Spleen (tissue), 11 donors: ENCODE data around the gene CLDN6. TPM values are rescaled to one million over a fixed set of nuclear protein-coding genes. Genes with fewer than 3 reads are reported as not detected.

ENCODE experiments used
- DNase-seq: peaks from one replicate; pipeline ENCODE4 v3.0.0-alpha.2; 2020
- H3K27ac ChIP-seq, 8 donors: fragments of 200-600 bp; sonication (generic) in 7 of 8; 1 replicate in 4 of 8; 2 replicates in 4 of 8; pipeline versions ENCODE4 v1.5.0 to v1.8.0; 2016 to 2021; ENCODE audit warnings: inconsistent platforms in 4 of 8, mild to moderate bottlenecking in 4 of 8, moderate library complexity in 1 of 8
- H3K27me3 ChIP-seq, 7 donors: fragments of 200-600 bp; sonication (generic) in 6 of 7; replicated peaks in 1 of 7; 1 replicate in 4 of 7; 2 replicates in 3 of 7; pipeline versions ENCODE4 v1.5.0 to v1.8.0; 2016 to 2021; ENCODE audit warnings: inconsistent platforms in 3 of 7, mild to moderate bottlenecking in 1 of 7
- H3K36me3 ChIP-seq, 6 donors: fragments of 200-600 bp; sonication (generic) in 5 of 6; 1 replicate in 4 of 6; 2 replicates in 2 of 6; pipeline versions ENCODE4 v1.5.0 to v1.8.0; 2016 to 2021; ENCODE audit warnings: inconsistent platforms in 2 of 6
- H3K4me1 ChIP-seq, 6 donors: fragments of 200-600 bp; sonication (generic) in 5 of 6; 1 replicate in 3 of 6; 2 replicates in 3 of 6; pipeline versions ENCODE4 v1.5.0 to v1.8.0; 2016 to 2021; ENCODE audit warnings: inconsistent platforms in 3 of 6
- H3K4me3 ChIP-seq, 8 donors: fragments of 200-600 bp; sonication (generic) in 7 of 8; 1 replicate in 4 of 8; 2 replicates in 4 of 8; pipeline versions ENCODE4 v1.5.0 to v1.8.0; 2016 to 2021; ENCODE audit warnings: inconsistent platforms in 4 of 8, mild to moderate bottlenecking in 4 of 8, moderate library complexity in 2 of 8
- H3K9me3 ChIP-seq, 8 donors: fragments of 200-600 bp; sonication (generic) in 7 of 8; 1 replicate in 4 of 8; 2 replicates in 4 of 8; pipeline versions ENCODE4 v1.5.0 to v1.8.0; 2016 to 2021; ENCODE audit warnings: inconsistent platforms in 4 of 8
- POLR2A ChIP-seq, 3 donors: fragments of 450-650 bp; IDR thresholded peaks; one replicate each; pipeline ENCODE4 v1.5.1; 2017; ENCODE audit warnings: antibody characterized with exemption in 3 of 3, mild to moderate bottlenecking in 1 of 3
- POLR2AphosphoS5 ChIP-seq, 3 donors: sonication (generic); formaldehyde crosslinking; IDR thresholded peaks; one replicate each; pipeline ENCODE4 v1.5.1; 2017; ENCODE audit warnings: antibody characterized with exemption in 3 of 3
- WGBS, 5 donors: extraction: QIAGEN DNeasy Blood & Tissue Kit in 3 of 5; methylation state at CpG; one replicate each; pipeline versions ENCODE4 v1.1.5 to v1.1.7; 2013 to 2018; 5-methylcytosine and 5-hydroxymethylcytosine counted together
- intact Hi-C: fragments of 100-400 bp; cut with DNase I; formaldehyde crosslinking; loops from one replicate; pipeline ENCODE4 v1.15.0; 2023; ENCODE audit warnings: low total_unique reads
- polyA plus RNA-seq, 3 donors: library from polyadenylated mRNA; stranded (reverse); fragments of 200-250 nt; gene quantifications; one replicate each; pipeline ENCODE4 v1.2.1, GENCODE V29; 2013
- total RNA-seq, 7 donors: library from RNA; depleted of rRNA in 3 of 7; stranded (reverse); fragments of >200 nt in 3 of 7; fragmentation: NEBNext Ultra II Directional in 4 of 7; extraction: Animal tissue kit (Norgen Biotek cat#: 25700) in 4 of 7; gene quantifications; one replicate each; pipeline versions ENCODE4 v1.1.0 to v1.2.1, GENCODE V29; 2016 to 2021
- TF ChIP-seq, protein P1 (sequence below), 11 experiments: fragments of 200-600 bp in 7 of 11; fragments of 450-650 bp in 4 of 11; sonication (generic) in 4 of 11; IDR thresholded peaks in 8 of 11; conservative IDR thresholded peaks in 3 of 11; 1 replicate in 7 of 11; 2 replicates in 4 of 11; pipeline versions ENCODE4 v1.4.0 to v1.8.0; 2016 to 2021; ENCODE audit warnings: antibody characterized with exemption in 11 of 11, inconsistent platforms in 4 of 11, mild to moderate bottlenecking in 1 of 11
- donor health status: healthy with polysubstance abuse.
- donor health status: DM: no; HTN: no; CAD: no; lungs with moderate emphysema.
- donor health status: DM: no; HTN: no; CAD: no.
- donor health status: Bipolar disorder and iron deficiency.
- donor health status: healthy.
- donor health status: DM: no; HTN: no; CAD: no.
- donor health status: DM: yes; HTN: yes; CAD: no.

The CLDN6 gene
- total and polyA plus RNA-seq, 10 donors: not detected

GRCh38 chr16:2976201-2976600 lies 41.8 kb downstream of the CLDN6 start:
- H3K9me3 ChIP-seq: no peaks in the 10 kb centered on the region
- DNase-seq: no peak
- no peak overlapping the region for H3K4me3 ChIP-seq
- 89 to 94% (median 93%) methylated on average over 7 of the region's 7 CpGs for WGBS, 5 donors
- H3K27ac ChIP-seq: no peak overlapping the region
- no peak for TF ChIP-seq POLR2A (IDR thresholded peaks at IDR 0.05)
- TF ChIP-seq, protein P1, sequence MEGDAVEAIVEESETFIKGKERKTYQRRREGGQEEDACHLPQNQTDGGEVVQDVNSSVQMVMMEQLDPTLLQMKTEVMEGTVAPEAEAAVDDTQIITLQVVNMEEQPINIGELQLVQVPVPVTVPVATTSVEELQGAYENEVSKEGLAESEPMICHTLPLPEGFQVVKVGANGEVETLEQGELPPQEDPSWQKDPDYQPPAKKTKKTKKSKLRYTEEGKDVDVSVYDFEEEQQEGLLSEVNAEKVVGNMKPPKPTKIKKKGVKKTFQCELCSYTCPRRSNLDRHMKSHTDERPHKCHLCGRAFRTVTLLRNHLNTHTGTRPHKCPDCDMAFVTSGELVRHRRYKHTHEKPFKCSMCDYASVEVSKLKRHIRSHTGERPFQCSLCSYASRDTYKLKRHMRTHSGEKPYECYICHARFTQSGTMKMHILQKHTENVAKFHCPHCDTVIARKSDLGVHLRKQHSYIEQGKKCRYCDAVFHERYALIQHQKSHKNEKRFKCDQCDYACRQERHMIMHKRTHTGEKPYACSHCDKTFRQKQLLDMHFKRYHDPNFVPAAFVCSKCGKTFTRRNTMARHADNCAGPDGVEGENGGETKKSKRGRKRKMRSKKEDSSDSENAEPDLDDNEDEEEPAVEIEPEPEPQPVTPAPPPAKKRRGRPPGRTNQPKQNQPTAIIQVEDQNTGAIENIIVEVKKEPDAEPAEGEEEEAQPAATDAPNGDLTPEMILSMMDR (IDR thresholded peaks at IDR 0.05 in 8 of 11, conservative IDR thresholded peaks at IDR 0.05 in 3 of 11): no peak
- TF ChIP-seq POLR2AphosphoS5 (IDR thresholded peaks at IDR 0.05): no peak
- H3K27me3 ChIP-seq: peaks cover 0 to 13% (median 5%) of the 10 kb centered on the region in 7 donors
- H3K4me1 ChIP-seq: peaks cover 5 to 29% (median 19%) of the 10 kb centered on the region in 6 donors
- intact Hi-C loops: no loop called here
- H3K36me3 ChIP-seq: peaks cover 0 to 65% (median 0%) of the 10 kb centered on the region in 6 donors

DNA sequence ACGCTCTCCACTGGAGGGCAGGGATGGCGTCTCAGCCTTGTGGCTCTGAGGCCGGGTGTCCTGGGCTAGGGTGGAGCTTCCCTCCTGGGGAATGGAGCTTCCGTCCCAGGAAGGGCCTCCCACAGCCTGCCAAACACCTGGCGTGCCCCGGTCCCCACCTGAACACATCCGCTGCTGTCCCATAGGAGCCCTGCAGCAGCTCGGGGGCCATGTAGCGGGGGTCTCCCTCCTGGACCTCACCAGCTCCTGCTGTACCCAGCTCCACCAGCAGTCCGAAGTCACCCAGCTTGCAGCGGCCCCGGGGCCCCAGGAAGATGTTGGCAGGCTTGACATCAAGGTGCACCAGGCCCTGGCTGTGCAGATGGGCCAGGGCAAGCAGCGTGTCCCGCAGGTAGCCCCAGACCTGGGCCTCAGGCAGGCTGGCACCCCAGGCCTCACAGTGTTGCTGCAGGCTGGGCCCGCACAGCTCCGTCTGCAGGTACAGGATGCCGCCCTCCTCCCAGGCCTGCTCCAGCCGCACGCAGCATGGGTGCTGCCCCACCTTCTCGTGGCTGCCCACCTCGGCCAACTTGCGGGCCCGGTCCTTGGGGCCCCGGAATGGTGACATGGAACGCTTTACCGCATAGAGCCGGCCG lies 42.7 kb downstream of the CLDN6 start:
- Histone ChIP-seq H3K4me1 (peaks cover 2 to 30% (median 20%) of the 10 kb centered on the region in 6 donors), H3K27me3 (peaks cover 0 to 16% (median 5%) of the 10 kb centered on the region in 7 donors), H3K36me3 (peaks cover 0 to 65% (median 0%) of the 10 kb centered on the region in 6 donors), H3K4me3 (no peak overlapping the region), H3K9me3 (no peaks in the 10 kb centered on the region), H3K27ac (no peak overlapping the region)
- WGBS, 5 donors: 94 to 97% (median 96%) methylated on average over 11 to 28 of the region's 28 CpGs
- intact Hi-C loops: no loop called here
- DNase-seq: no peak
- TF ChIP-seq POLR2A (IDR thresholded peaks at IDR 0.05): no peak
- no peak for TF ChIP-seq POLR2AphosphoS5 (IDR thresholded peaks at IDR 0.05)
- TF ChIP-seq, protein P1 (IDR thresholded peaks at IDR 0.05 in 8 of 11, conservative IDR thresholded peaks at IDR 0.05 in 3 of 11): no peak

- 85 to 96% (median 92%) methylated on average over 8 to 15 of the region's 15 CpGs for WGBS, 5 donors
- Histone ChIP-seq H3K4me1 (peaks cover 4 to 30% (median 20%) of the 10 kb centered on the region in 6 donors), H3K9me3 (no peaks in the 10 kb centered on the region)
Measured at GRCh38 chr16:2974319-2975056, 43.5 kb downstream of the CLDN6 start.

GRCh38 chr16:2973605-2974318 lies 44.2 kb downstream of the CLDN6 start:
- H3K27me3 ChIP-seq: peaks cover 0 to 17% (median 0%) of the 10 kb centered on the region in 7 donors
- no peak for DNase-seq
- intact Hi-C loops: no loop called here
- TF ChIP-seq POLR2A (IDR thresholded peaks at IDR 0.05): no peak
- TF ChIP-seq, protein P1 (IDR thresholded peaks at IDR 0.05 in 8 of 11, conservative IDR thresholded peaks at IDR 0.05 in 3 of 11): no peak
- no peak for TF ChIP-seq POLR2AphosphoS5 (IDR thresholded peaks at IDR 0.05)
- no peak overlapping the region for H3K27ac ChIP-seq
- peaks cover 0 to 65% (median 0%) of the 10 kb centered on the region in 6 donors for H3K36me3 ChIP-seq
- peaks cover 6 to 29% (median 20%) of the 10 kb centered on the region in 6 donors for H3K4me1 ChIP-seq
- no peaks in the 10 kb centered on the region for H3K9me3 ChIP-seq
- no peak overlapping the region for H3K4me3 ChIP-seq
- 83 to 97% (median 86%) methylated on average over 5 to 17 of the region's 17 CpGs for WGBS, 5 donors

More at GRCh38 chr16:2974319-2975056, 43.5 kb downstream of the CLDN6 start:
- intact Hi-C loops: no loop called here
- H3K4me3 ChIP-seq: no peak overlapping the region
- H3K36me3 ChIP-seq: peaks cover 0 to 65% (median 0%) of the 10 kb centered on the region in 6 donors
- no peak for DNase-seq
- TF ChIP-seq POLR2A (IDR thresholded peaks at IDR 0.05): no peak
- H3K27me3 ChIP-seq: peaks cover 0 to 17% (median 2%) of the 10 kb centered on the region in 7 donors
- no peak overlapping the region for H3K27ac ChIP-seq
